HEK293 (cell line): ENCODE data around the gene SEMA7A.
A peak's percentile ranks its signal among the peaks of the same experiment; 100 is the strongest.

Source experiments
- CTCF ChIA-PET: fragments of 350-600 bp; formaldehyde crosslinking; extraction: SDS; loops from one replicate; lab custom pipeline; 2021; ENCODE audit warnings: antibody characterized with exemption; lab: Yijun Ruan, JAX
- POLR2A ChIA-PET: fragments of 300-600 bp; formaldehyde crosslinking; extraction: SDS; loops from one replicate; lab custom pipeline; 2020; ENCODE audit warnings: antibody characterized with exemption, inconsistent platforms; lab: Yijun Ruan, JAX
- H3K27ac ChIP-seq: fragments of 200-500 bp; sonication (Bioruptor generic); 2 replicates; pipeline ENCODE4 v1.5.1; 2014; ENCODE audit warnings: low read depth, low read length, control low read depth, inconsistent platforms; ENCODE audit errors: extremely low read depth
- H3K36me3 ChIP-seq, 2 experiments: fragments of 200-500 bp in 1 of 2; sonication (Bioruptor generic) in 1 of 2; 1 replicate in 1 of 2; 2 replicates in 1 of 2; pipeline ENCODE4 v1.5.1; 2014 to 2017; ENCODE audit warnings: inconsistent platforms in 2 of 2, low read length in 2 of 2; ENCODE audit not compliant: control insufficient read depth in 2 of 2, insufficient read depth in 1 of 2
- H3K4me1 ChIP-seq: fragments of 200-500 bp; sonication (Bioruptor generic); 2 replicates; pipeline ENCODE4 v1.5.1; 2014; ENCODE audit warnings: mild to moderate bottlenecking, low read length, inconsistent platforms; ENCODE audit not compliant: control insufficient read depth, insufficient read depth
- H3K4me3 ChIP-seq: 2 replicates; pipeline ENCODE4 v1.5.1; 2011; ENCODE audit warnings: low read depth, mild to moderate bottlenecking, control low read depth, low read length, moderate library complexity
- H3K9me3 ChIP-seq: fragments of 200-500 bp; sonication (Bioruptor generic); 2 replicates; pipeline ENCODE4 v1.5.1; 2014; ENCODE audit warnings: low read depth, low read length, inconsistent platforms; ENCODE audit not compliant: control insufficient read depth, insufficient read depth
- GFI1B ChIP-seq: fragments of 450-650 bp; formaldehyde crosslinking; IDR thresholded peaks from 2 replicates; pipeline ENCODE4 v1.5.1; 2016; ENCODE audit warnings: missing biosample characterization, missing genetic modification characterization
- HOXA7 ChIP-seq: sonication (generic); formaldehyde crosslinking; IDR thresholded peaks from 2 replicates; pipeline ENCODE4 v1.8.1; 2022; ENCODE audit warnings: missing genetic modification reagents, borderline replicate concordance
- MZF1 ChIP-seq: fragments of 450-650 bp; formaldehyde crosslinking; IDR thresholded peaks from 2 replicates; pipeline ENCODE4 v1.5.1; 2017; ENCODE audit warnings: missing biosample characterization, missing genetic modification characterization, borderline replicate concordance
- REST ChIP-seq: fragments of 450-650 bp; formaldehyde crosslinking; IDR thresholded peaks from 2 replicates; pipeline ENCODE4 v1.5.1; 2016; ENCODE audit warnings: missing biosample characterization, missing genetic modification characterization
- SP3 ChIP-seq: fragments of 450-650 bp; formaldehyde crosslinking; IDR thresholded peaks from 2 replicates; pipeline ENCODE4 v1.5.1; 2016; ENCODE audit warnings: missing biosample characterization, missing genetic modification characterization
- WT1 ChIP-seq: fragments of 450-650 bp; formaldehyde crosslinking; IDR thresholded peaks from 2 replicates; pipeline ENCODE4 v1.5.1; 2016; ENCODE audit warnings: missing biosample characterization, missing genetic modification characterization
- ZBTB11 ChIP-seq: fragments of 450-650 bp; formaldehyde crosslinking; conservative IDR thresholded peaks from 2 replicates; pipeline ENCODE4 v1.5.1; 2016; ENCODE audit warnings: low read depth, missing biosample characterization, missing genetic modification characterization
- ZBTB20 ChIP-seq: fragments of 450-650 bp; formaldehyde crosslinking; IDR thresholded peaks from 2 replicates; pipeline ENCODE4 v1.5.1; 2016; ENCODE audit warnings: missing biosample characterization, missing genetic modification characterization
- ZBTB44 ChIP-seq: fragments of 450-650 bp; IDR thresholded peaks from 2 replicates; pipeline ENCODE4 v1.5.1; 2018; ENCODE audit warnings: missing biosample characterization, mild to moderate bottlenecking, missing genetic modification characterization
- ZBTB7A ChIP-seq: fragments of 450-650 bp; formaldehyde crosslinking; IDR thresholded peaks from 2 replicates; pipeline ENCODE4 v1.5.1; 2016; ENCODE audit warnings: low read depth, missing biosample characterization, missing genetic modification characterization
- ZNF10 ChIP-seq: fragments of 450-650 bp; formaldehyde crosslinking; IDR thresholded peaks from 2 replicates; pipeline ENCODE4 v1.5.1; 2017; ENCODE audit warnings: missing biosample characterization, missing genetic modification characterization
- ZNF146 ChIP-seq: fragments of 450-650 bp; formaldehyde crosslinking; IDR thresholded peaks from 2 replicates; pipeline ENCODE4 v1.5.1; 2016; ENCODE audit warnings: missing biosample characterization, missing genetic modification characterization
- ZNF157 ChIP-seq: fragments of 450-650 bp; formaldehyde crosslinking; IDR thresholded peaks from 2 replicates; pipeline ENCODE4 v1.5.1; 2016; ENCODE audit warnings: missing biosample characterization, missing genetic modification characterization
- ZNF19 ChIP-seq: fragments of 450-650 bp; formaldehyde crosslinking; IDR thresholded peaks from 2 replicates; pipeline ENCODE4; 2016; ENCODE audit warnings: missing biosample characterization, missing genetic modification characterization, low read depth
- ZNF2 ChIP-seq: fragments of 450-650 bp; formaldehyde crosslinking; IDR thresholded peaks from 2 replicates; pipeline ENCODE4 v1.5.1; 2016; ENCODE audit warnings: missing biosample characterization, missing genetic modification characterization
- ZNF24 ChIP-seq: fragments of 450-650 bp; formaldehyde crosslinking; IDR thresholded peaks from 2 replicates; pipeline ENCODE4 v1.5.1; 2016; ENCODE audit warnings: missing biosample characterization, missing genetic modification characterization
- ZNF292 ChIP-seq: fragments of 450-650 bp; formaldehyde crosslinking; IDR thresholded peaks from 2 replicates; pipeline ENCODE4 v1.5.1; 2016; ENCODE audit warnings: low read depth, missing biosample characterization, missing genetic modification characterization, borderline replicate concordance
- ZNF324 ChIP-seq: fragments of 450-650 bp; formaldehyde crosslinking; IDR thresholded peaks from 2 replicates; pipeline ENCODE4 v1.5.1; 2016; ENCODE audit warnings: missing biosample characterization, missing genetic modification characterization
- ZNF341 ChIP-seq: fragments of 450-650 bp; formaldehyde crosslinking; IDR thresholded peaks from 2 replicates; pipeline ENCODE4; 2016; ENCODE audit warnings: low read depth, missing biosample characterization, missing genetic modification characterization
- ZNF473 ChIP-seq: fragments of 450-650 bp; formaldehyde crosslinking; IDR thresholded peaks from 2 replicates; pipeline ENCODE4 v1.5.1; 2017; ENCODE audit warnings: missing biosample characterization, missing genetic modification characterization
- ZNF521 ChIP-seq: fragments of 450-650 bp; formaldehyde crosslinking; IDR thresholded peaks from 2 replicates; pipeline ENCODE4 v1.5.1; 2017; ENCODE audit warnings: missing biosample characterization, mild to moderate bottlenecking, missing genetic modification characterization
- ZNF549 ChIP-seq: fragments of 450-650 bp; IDR thresholded peaks from 2 replicates; pipeline ENCODE4 v1.5.1; 2018; ENCODE audit warnings: missing biosample characterization, missing genetic modification characterization, mild to moderate bottlenecking, inconsistent platforms, moderate library complexity
- ZNF621 ChIP-seq: fragments of 450-650 bp; formaldehyde crosslinking; IDR thresholded peaks from 2 replicates; pipeline ENCODE4 v1.5.1; 2017; ENCODE audit warnings: missing biosample characterization, missing genetic modification characterization
- ZNF664 ChIP-seq: fragments of 450-650 bp; formaldehyde crosslinking; IDR thresholded peaks from 2 replicates; pipeline ENCODE4 v1.5.1; 2016; ENCODE audit warnings: missing biosample characterization, missing genetic modification characterization
- ZNF777 ChIP-seq: fragments of 450-650 bp; formaldehyde crosslinking; IDR thresholded peaks from 2 replicates; pipeline ENCODE4 v1.5.1; 2017; ENCODE audit warnings: missing biosample characterization, missing genetic modification characterization, borderline replicate concordance
- ZNF837 ChIP-seq: fragments of 450-650 bp; formaldehyde crosslinking; IDR thresholded peaks from 2 replicates; pipeline ENCODE4 v1.5.1; 2016; ENCODE audit warnings: missing biosample characterization, missing genetic modification characterization
- ZSCAN4 ChIP-seq: fragments of 450-650 bp; formaldehyde crosslinking; IDR thresholded peaks from 2 replicates; pipeline ENCODE4 v1.5.1; 2017; ENCODE audit warnings: missing biosample characterization, missing genetic modification characterization

SEMA7A gene

GRCh38 chr15:74460871-74461846 lies 27.4 kb upstream of the SEMA7A start, which contains the start of gene UBL7:
Gene UBL7 (minus strand): TSS chr15:74461160. CDS start chr15:74458867, 2,293 bp downstream.
- POLR2A ChIA-PET: interaction anchor here (0.5 to 3.5 kb wide), 30 partner anchors 9 to 467 kb away, joined by 3 to 35 read pairs (median 4); partner anchors contain the start of genes ARID3B, CLK3 and PML
- peaks cover 2% of the 10 kb centered on the region; the same call in 1 of the 2 replicates for H3K4me1 ChIP-seq
- no peaks in the 10 kb centered on the region for H3K9me3 ChIP-seq
- H3K27ac ChIP-seq: peak within 1 kb of the TSS; percentile 91
- peak within 1 kb of the TSS; percentile 91 for H3K4me3 ChIP-seq
- CTCF ChIA-PET: interaction anchor here (0.5 to 2.3 kb wide), 8 partner anchors 11 to 138 kb away, joined by 3 to 8 read pairs (median 3); no protein-coding TSS in a partner anchor
- H3K36me3 ChIP-seq: peaks cover 18 to 28% of the 10 kb centered on the region in 2 experiments; a peak in 2 of 3 replicates
- no peak for TF ChIP-seq ZNF473 (tag by site-specific recombination)
- TF ChIP-seq ZNF521: no peak
- no peak for TF ChIP-seq ZNF146 (tag by site-specific recombination)
- no peak for TF ChIP-seq ZNF664 (tag by site-specific recombination)
- peak; percentile 80 for TF ChIP-seq ZNF24 (tag by site-specific recombination)
- TF ChIP-seq ZNF2 (tag by site-specific recombination): peak; percentile 86; the same call in 1 of the 2 replicates
- TF ChIP-seq ZBTB44 (tag by site-specific recombination): peak; percentile 47; the same call in 1 of the 2 replicates
- peak; percentile 84; the same call in 1 of the 2 replicates for TF ChIP-seq ZNF777 (tag by site-specific recombination)
- no peak for TF ChIP-seq ZNF837 (tag by site-specific recombination)
- no peak for TF ChIP-seq ZNF621 (tag by site-specific recombination)
- peak; percentile 46 for TF ChIP-seq ZSCAN4
- peak; percentile 58; the same call in 1 of the 2 replicates for TF ChIP-seq ZBTB7A
- peak; percentile 93 for TF ChIP-seq ZNF341
- TF ChIP-seq ZNF292 (tag by site-specific recombination): no peak
- peak; percentile 93 for TF ChIP-seq ZBTB20 (tag by site-specific recombination)
- peak; percentile 27 for TF ChIP-seq WT1 (tag by site-specific recombination)
- TF ChIP-seq ZBTB11 (tag by site-specific recombination): peak; percentile 97
- no peak for TF ChIP-seq GFI1B (tag by site-specific recombination)
- TF ChIP-seq MZF1 (tag by site-specific recombination): peak; percentile 75; the same call in 1 of the 2 replicates
- TF ChIP-seq REST (tag by site-specific recombination): 0 out of 2 replicates have a peak, but pooled peaks have one; percentile 60
- TF ChIP-seq ZNF324 (tag by site-specific recombination): peak; percentile 54
- peak; percentile 60 for TF ChIP-seq ZNF10 (tag by site-specific recombination)
- TF ChIP-seq ZNF19 (tag by site-specific recombination): no peak
- no peak for TF ChIP-seq ZNF157 (tag by site-specific recombination)
- no peak for TF ChIP-seq HOXA7 (CRISPR knock-in tag)
- peak; percentile 98 for TF ChIP-seq SP3 (tag by site-specific recombination)
- TF ChIP-seq ZNF549 (tag by site-specific recombination): no peak
